Neural progenitor cell (in vitro differentiated cells): ENCODE data around the gene PTGR1. TPM values are rescaled to one million over a fixed set of nuclear protein-coding genes. Genes with fewer than 3 reads are reported as not detected.

Experiments
- DNase-seq: peaks from one replicate; pipeline ENCODE4 v3.0.0-alpha.2; 2016; ENCODE audit warnings: low spot score
- H2AFZ ChIP-seq: fragments of 200-600 bp; sonication (generic); replicated peaks from 2 replicates; pipeline ENCODE4 v1.6.1; 2016; ENCODE audit warnings: antibody characterized with exemption
- H3F3A ChIP-seq: fragments of 200-600 bp; sonication (generic); 2 replicates; pipeline ENCODE4 v1.6.1; 2016; ENCODE audit warnings: antibody characterized with exemption, low read depth
- H3K27ac ChIP-seq: fragments of 200-600 bp; sonication (generic); 2 replicates; pipeline ENCODE4 v1.5.1; 2016; ENCODE audit warnings: mild to moderate bottlenecking
- H3K27me3 ChIP-seq: fragments of 200-600 bp; sonication (generic); 2 replicates; pipeline ENCODE4 v1.6.1; 2016; ENCODE audit warnings: mild to moderate bottlenecking, moderate library complexity
- H3K36me3 ChIP-seq: fragments of 200-600 bp; sonication (generic); 2 replicates; pipeline ENCODE4 v1.5.1; 2016
- H3K4me1 ChIP-seq: fragments of 200-600 bp; sonication (generic); 2 replicates; pipeline ENCODE4 v1.6.1; 2016; ENCODE audit warnings: mixed run types
- H3K4me2 ChIP-seq: fragments of 200-600 bp; sonication (generic); 2 replicates; pipeline ENCODE4 v1.6.1; 2016
- H3K4me3 ChIP-seq: fragments of 200-600 bp; sonication (generic); 2 replicates; pipeline ENCODE4 v1.5.1; 2016
- H3K79me2 ChIP-seq: fragments of 200-600 bp; sonication (generic); 2 replicates; pipeline ENCODE4 v1.6.1; 2016; ENCODE audit warnings: low read depth
- H3K9ac ChIP-seq: fragments of 200-600 bp; sonication (generic); 2 replicates; pipeline ENCODE4 v1.6.1; 2016
- H3K9me3 ChIP-seq: fragments of 200-600 bp; sonication (generic); 2 replicates; pipeline ENCODE4 v1.5.1; 2016; ENCODE audit warnings: low read depth
- H4K20me1 ChIP-seq: fragments of 200-600 bp; sonication (generic); 2 replicates; pipeline ENCODE4 v1.6.1; 2016; ENCODE audit warnings: low read depth
- H3K27ac Mint-ChIP-seq: 3 replicates; pipeline ENCODE4 v1.8.0; 2021; ENCODE audit warnings: mixed read lengths
- H3K27me3 Mint-ChIP-seq: 2 replicates; pipeline ENCODE4 v1.8.0; 2022; ENCODE audit warnings: low read depth, mild to moderate bottlenecking, inconsistent platforms, moderate library complexity, mixed read lengths; ENCODE audit not compliant: insufficient read depth
- H3K36me3 Mint-ChIP-seq: 3 replicates; pipeline ENCODE4 v1.8.0; 2021; ENCODE audit warnings: mixed read lengths
- H3K4me1 Mint-ChIP-seq: 3 replicates; pipeline ENCODE4 v1.8.0; 2021; ENCODE audit warnings: mixed read lengths
- H3K4me3 Mint-ChIP-seq: 3 replicates; pipeline ENCODE4 v1.8.0; 2021; ENCODE audit warnings: mild to moderate bottlenecking, moderate library complexity, mixed read lengths
- H3K9me3 Mint-ChIP-seq: 3 replicates; pipeline ENCODE4 v1.8.0; 2020; ENCODE audit warnings: mixed read lengths
- EZH2 ChIP-seq: fragments of 200-600 bp; sonication (generic); IDR thresholded peaks from 2 replicates; pipeline ENCODE4 v1.6.1; 2017; ENCODE audit warnings: antibody characterized with exemption, mild to moderate bottlenecking, moderate library complexity
- EZH2phosphoT487 ChIP-seq: fragments of 200-600 bp; sonication (generic); IDR thresholded peaks from 2 replicates; pipeline ENCODE4 v1.6.1; 2017; ENCODE audit warnings: antibody characterized with exemption
- total RNA-seq: library from RNA; depleted of rRNA; stranded (reverse); fragments of >200 nt; gene quantifications from 2 replicates; pipeline ENCODE4 v1.2.3, GENCODE V29; 2015; ENCODE audit warnings: low replicate concordance
- TF ChIP-seq, protein P1 (sequence below): fragments of 200-600 bp; sonication (generic); IDR thresholded peaks from 2 replicates; pipeline ENCODE4 v1.5.1; 2017; ENCODE audit warnings: antibody characterized with exemption, mild to moderate bottlenecking

Gene PTGR1
- total RNA-seq, 1 donor from 2014 or later = 124 TPM

DNA sequence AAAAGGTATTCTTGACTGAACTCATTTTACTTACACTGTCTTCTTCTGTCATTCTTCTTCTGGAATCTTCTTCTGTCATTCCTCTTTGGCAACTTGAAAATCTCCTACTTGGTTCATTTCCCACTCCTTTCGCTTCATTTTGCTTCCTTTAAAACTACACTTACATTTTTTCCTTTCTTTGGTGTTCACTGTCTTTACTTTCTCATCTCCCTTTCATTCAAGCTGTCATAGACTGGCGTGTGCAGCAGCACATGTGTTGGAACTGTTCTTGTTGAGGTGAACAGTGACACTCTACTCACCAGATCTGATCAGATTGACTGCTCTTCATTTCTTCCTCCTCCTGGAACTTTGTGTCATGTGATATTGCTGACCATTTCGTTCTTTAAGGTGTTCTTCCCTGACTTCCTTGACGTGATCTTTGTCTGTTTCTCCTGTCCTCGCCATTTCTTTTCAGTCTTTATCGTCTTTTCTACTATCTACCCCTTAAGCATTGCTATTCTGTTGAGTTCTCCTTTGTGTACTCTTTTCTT lies 38.0 kb upstream of the PTGR1 start:
- Histone ChIP-seq H3K27me3 (no peaks in the 10 kb centered on the region), H4K20me1 (peaks cover 7% of the 10 kb centered on the region), H3K4me2 (no peak overlapping the region), H3K4me1 (peaks cover 8% of the 10 kb centered on the region), H3K9me3 (no peaks in the 10 kb centered on the region), H3K27ac (no peak overlapping the region), H3K4me3 (no peak overlapping the region), H2AFZ (no peak overlapping the region), H3K36me3 (no peaks in the 10 kb centered on the region), H3K9ac (no peak overlapping the region), H3K79me2 (peaks cover 72% of the 10 kb centered on the region), H3F3A (no peaks in the 10 kb centered on the region)
- Mint-ChIP-seq H3K27ac (no peak overlapping the region), H3K4me3 (no peak overlapping the region), H3K27me3 (no peaks in the 10 kb centered on the region), H3K9me3 (no peaks in the 10 kb centered on the region), H3K4me1 (peaks cover 11% of the 10 kb centered on the region), H3K36me3 (peaks cover 19% of the 10 kb centered on the region)
- DNase-seq = no peak
- TF ChIP-seq, protein P1, sequence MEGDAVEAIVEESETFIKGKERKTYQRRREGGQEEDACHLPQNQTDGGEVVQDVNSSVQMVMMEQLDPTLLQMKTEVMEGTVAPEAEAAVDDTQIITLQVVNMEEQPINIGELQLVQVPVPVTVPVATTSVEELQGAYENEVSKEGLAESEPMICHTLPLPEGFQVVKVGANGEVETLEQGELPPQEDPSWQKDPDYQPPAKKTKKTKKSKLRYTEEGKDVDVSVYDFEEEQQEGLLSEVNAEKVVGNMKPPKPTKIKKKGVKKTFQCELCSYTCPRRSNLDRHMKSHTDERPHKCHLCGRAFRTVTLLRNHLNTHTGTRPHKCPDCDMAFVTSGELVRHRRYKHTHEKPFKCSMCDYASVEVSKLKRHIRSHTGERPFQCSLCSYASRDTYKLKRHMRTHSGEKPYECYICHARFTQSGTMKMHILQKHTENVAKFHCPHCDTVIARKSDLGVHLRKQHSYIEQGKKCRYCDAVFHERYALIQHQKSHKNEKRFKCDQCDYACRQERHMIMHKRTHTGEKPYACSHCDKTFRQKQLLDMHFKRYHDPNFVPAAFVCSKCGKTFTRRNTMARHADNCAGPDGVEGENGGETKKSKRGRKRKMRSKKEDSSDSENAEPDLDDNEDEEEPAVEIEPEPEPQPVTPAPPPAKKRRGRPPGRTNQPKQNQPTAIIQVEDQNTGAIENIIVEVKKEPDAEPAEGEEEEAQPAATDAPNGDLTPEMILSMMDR = no peak
- TF ChIP-seq EZH2phosphoT487 (no peak), EZH2 (no peak)

DNA sequence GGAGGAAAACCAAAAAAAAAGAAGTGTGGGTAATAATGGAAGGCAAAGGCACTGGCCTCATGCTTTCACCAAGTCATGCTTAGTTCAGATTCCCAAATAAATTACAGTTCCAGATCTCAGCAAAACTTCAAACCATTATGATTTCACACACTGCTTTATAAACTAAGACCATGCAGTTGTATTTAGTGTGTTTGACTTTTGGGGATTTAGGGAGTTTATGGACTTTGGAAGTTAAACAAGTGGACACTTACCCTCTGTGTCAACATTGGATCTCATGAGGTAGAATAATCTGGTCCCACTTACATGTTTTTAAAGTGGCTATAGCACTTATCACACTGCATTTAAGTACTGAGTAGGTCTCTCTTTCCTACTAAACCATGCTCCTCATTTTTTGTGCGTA lies 35.4 kb upstream of the PTGR1 start:
- Mint-ChIP-seq H3K4me1 (peaks cover 25% of the 10 kb centered on the region), H3K36me3 (peaks cover 19% of the 10 kb centered on the region), H3K4me3 (no peak overlapping the region), H3K9me3 (peaks cover 3% of the 10 kb centered on the region), H3K27me3 (peaks cover 4% of the 10 kb centered on the region), H3K27ac (no peak overlapping the region)
- H3K4me3 ChIP-seq = no peak overlapping the region
- H3K27me3 ChIP-seq = no peaks in the 10 kb centered on the region
- H4K20me1 ChIP-seq = peaks cover 11% of the 10 kb centered on the region
- H3K79me2 ChIP-seq = peaks cover 85% of the 10 kb centered on the region
- H3K27ac ChIP-seq = no peak overlapping the region
- no peak overlapping the region for H3K9ac ChIP-seq
- H3K36me3 ChIP-seq = no peaks in the 10 kb centered on the region
- no peak for DNase-seq
- no peaks in the 10 kb centered on the region for H3F3A ChIP-seq
- TF ChIP-seq, protein P1 = no peak
- TF ChIP-seq EZH2phosphoT487 = no peak
- TF ChIP-seq EZH2 = no peak
- no peaks in the 10 kb centered on the region for H3K9me3 ChIP-seq
- no peak overlapping the region for H3K4me2 ChIP-seq
- H3K4me1 ChIP-seq = peaks cover 13% of the 10 kb centered on the region
- H2AFZ ChIP-seq = no peak overlapping the region

DNA sequence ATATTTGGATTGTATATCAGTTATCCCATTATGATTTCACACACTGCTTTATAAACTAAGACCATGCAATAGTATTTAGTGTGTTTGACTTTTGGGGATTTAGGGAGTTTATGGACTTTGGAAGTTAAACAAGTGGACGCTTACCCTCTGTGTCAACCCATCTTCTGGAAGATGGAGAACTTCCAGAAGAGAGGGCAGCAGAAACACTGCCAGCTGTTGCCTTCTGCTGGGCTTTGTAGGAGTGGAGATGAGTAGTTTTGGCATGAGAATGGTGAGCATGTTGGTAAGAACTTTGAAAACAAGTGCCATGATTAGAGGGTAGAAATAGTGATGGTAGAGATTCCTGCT lies 33.9 kb upstream of the PTGR1 start:
- peaks cover 3% of the 10 kb centered on the region for H3K9me3 Mint-ChIP-seq
- Histone ChIP-seq H2AFZ (no peak overlapping the region), H3K27me3 (no peaks in the 10 kb centered on the region), H3K9ac (no peak overlapping the region), H3K4me1 (peaks cover 13% of the 10 kb centered on the region), H3K9me3 (no peaks in the 10 kb centered on the region), H3K4me2 (no peak overlapping the region), H3F3A (no peaks in the 10 kb centered on the region), H3K36me3 (no peaks in the 10 kb centered on the region), H3K4me3 (no peak overlapping the region), H3K27ac (no peak overlapping the region), H4K20me1 (peaks cover 11% of the 10 kb centered on the region), H3K79me2 (peaks cover 71% of the 10 kb centered on the region)
- H3K27ac Mint-ChIP-seq = no peak overlapping the region
- TF ChIP-seq EZH2phosphoT487 (no peak), EZH2 (no peak)
- TF ChIP-seq, protein P1 = no peak
- H3K4me1 Mint-ChIP-seq = peaks cover 25% of the 10 kb centered on the region
- peak overlapping the region; percentile 97 for H3K4me3 Mint-ChIP-seq
- DNase-seq = no peak
- H3K27me3 Mint-ChIP-seq = peaks cover 4% of the 10 kb centered on the region
- peaks cover 19% of the 10 kb centered on the region for H3K36me3 Mint-ChIP-seq
